ENCODE data around the gene KRT14. TPM values are rescaled to one million over a fixed set of nuclear protein-coding genes. Genes with fewer than 3 reads are reported as not detected.

The KRT14 gene
- total RNA-seq (2014; rRNA removed; shearing (Covaris generic)) (not detected in 2 replicates), total RNA-seq (2022) (0.30 and 0.82 TPM in 2 replicates), Bru-seq, nascent RNA (not detected), BruChase-seq, experiment 1, labeled RNA remaining after a 6-hour chase (not detected), BruChase-seq, experiment 2, labeled RNA remaining after a 2-hour chase (not detected)
- long read RNA-seq: 0 reads

DNA sequence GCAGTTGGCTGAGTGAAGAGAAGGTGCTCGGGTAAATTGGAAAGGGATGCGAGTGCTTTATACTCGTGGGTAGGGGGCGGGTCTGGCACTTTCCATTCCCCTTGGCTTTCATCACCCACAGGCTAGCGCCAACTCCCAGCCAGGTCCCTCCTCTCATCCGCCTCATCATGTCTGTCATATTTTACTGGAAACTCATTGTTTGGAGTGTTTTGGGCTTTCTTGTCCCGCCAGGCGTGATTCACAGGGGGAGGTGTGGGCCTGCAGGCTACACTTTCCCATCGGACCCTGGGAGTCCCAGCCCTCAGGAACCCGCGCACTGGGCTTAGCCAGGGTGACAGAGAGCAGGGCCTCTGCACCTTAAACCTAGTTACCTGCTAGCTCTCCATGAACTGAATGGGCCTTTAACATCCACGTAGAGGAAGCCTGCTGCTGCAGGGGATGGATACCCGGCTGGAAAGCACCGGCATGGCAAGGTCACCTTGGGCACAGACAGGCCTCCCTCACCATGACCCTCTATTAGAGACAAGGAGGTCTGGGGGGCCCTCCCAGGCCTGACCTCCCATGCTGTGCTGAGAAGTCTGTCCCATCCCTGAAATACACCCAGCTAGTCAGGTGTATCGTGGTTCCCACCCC, at the start of gene KRT14:
KRT14 (minus strand) TSS at position 33 of the 633 bp plus-strand sequence. CDS start 61 bp downstream, outside the sequence.
- Histone ChIP-seq H3K27ac (ENCODE audit: low read depth, low read length, poor library complexity, severe bottlenecking) (no peak within 1 kb of the TSS), H4K20me1 (ENCODE audit: insufficient read depth, low read length) (no peaks in the 10 kb centered on the region), H2AFZ (ENCODE audit: low read length) (no peak within 1 kb of the TSS), H3K4me3 (ENCODE audit: low read depth, low read length, poor library complexity, severe bottlenecking) (no peak within 1 kb of the TSS), H3K9me2 (ENCODE audit: insufficient read depth, low read length) (no peaks in the 10 kb centered on the region), H3K4me2 (ENCODE audit: low read length) (no peak within 1 kb of the TSS), H3K36me3 (ENCODE audit: insufficient read depth, low read length) (no peaks in the 10 kb centered on the region), H3K4me1 (ENCODE audit: insufficient read depth, low read length, poor library complexity, severe bottlenecking) (no peaks in the 10 kb centered on the region), H3K9me3 (ENCODE audit: low read length) (no peaks in the 10 kb centered on the region), H3K79me2 (ENCODE audit: insufficient read depth, low read depth, low read length) (no peaks in the 10 kb centered on the region)
- POLR2A ChIA-PET: no interaction called here
- DNase-seq (ENCODE audit: low spot score): no peak
- no peak for TF ChIP-seq EZH2phosphoT487 (IDR thresholded peaks at IDR 0.05; ENCODE audit: borderline replicate concordance, low read depth, low read length)
- TF ChIP-seq, protein P1, sequence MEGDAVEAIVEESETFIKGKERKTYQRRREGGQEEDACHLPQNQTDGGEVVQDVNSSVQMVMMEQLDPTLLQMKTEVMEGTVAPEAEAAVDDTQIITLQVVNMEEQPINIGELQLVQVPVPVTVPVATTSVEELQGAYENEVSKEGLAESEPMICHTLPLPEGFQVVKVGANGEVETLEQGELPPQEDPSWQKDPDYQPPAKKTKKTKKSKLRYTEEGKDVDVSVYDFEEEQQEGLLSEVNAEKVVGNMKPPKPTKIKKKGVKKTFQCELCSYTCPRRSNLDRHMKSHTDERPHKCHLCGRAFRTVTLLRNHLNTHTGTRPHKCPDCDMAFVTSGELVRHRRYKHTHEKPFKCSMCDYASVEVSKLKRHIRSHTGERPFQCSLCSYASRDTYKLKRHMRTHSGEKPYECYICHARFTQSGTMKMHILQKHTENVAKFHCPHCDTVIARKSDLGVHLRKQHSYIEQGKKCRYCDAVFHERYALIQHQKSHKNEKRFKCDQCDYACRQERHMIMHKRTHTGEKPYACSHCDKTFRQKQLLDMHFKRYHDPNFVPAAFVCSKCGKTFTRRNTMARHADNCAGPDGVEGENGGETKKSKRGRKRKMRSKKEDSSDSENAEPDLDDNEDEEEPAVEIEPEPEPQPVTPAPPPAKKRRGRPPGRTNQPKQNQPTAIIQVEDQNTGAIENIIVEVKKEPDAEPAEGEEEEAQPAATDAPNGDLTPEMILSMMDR (conservative IDR thresholded peaks at IDR 0.05; ENCODE audit: low read length): no peak
- CTCF ChIA-PET (ENCODE audit: unreplicated experiment): no interaction called here
- no TSS peak for BruUV-seq (replicated peaks)
- intact Hi-C loops (cut with micrococcal nuclease; ENCODE audit: unreplicated experiment): no loop called here

DNA sequence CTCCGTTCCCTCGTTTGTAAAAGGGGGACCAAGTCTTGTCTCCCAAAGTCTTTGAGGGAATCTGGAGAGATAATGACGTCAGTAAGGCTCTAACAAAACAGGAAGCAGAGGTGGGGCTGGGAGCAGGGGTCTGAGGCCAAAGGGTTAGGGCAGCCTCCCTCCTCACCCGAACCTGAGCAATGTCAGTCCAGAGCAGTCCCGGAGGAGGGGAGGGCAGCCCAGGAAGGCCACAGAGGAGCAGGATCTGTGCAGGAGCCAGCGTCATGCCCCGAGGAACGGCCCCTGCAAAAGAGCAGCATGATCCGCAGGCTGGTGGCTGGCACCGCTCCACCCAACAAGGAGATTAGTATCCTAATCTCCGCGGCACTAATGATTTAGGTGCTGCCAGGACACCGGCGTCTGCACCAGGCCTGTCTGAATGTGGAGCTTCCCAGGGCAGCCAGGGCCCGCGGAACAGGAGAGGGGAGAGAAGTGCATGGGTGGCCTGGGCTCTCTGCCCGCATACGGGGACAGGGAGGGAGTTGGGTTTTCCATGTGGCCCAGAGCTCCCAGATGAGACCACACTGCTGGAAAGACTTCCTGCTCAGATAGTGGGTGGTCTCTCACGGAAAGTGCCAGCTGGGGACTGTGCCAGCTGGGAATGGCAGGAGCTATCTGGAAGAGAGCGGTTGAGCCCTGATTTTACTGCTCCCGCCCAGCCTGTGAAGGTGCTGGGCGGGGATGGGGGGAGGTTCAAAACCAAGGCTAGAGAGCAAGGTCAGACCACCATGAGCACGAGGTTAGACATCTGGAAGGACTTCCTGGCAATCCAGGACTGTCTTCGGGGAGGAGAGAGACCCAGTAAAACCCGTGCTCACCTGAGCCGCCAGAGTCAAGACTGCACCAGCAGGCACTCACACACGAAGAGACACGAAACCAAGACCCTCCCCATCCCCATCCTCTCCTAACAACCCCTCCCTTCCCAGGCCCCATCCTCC, 48.7 kb upstream of the KRT14 start:
- no peak overlapping the region for H3K4me2 ChIP-seq (ENCODE audit: low read length)
- H3K36me3 ChIP-seq (ENCODE audit: insufficient read depth, low read length): no peaks in the 10 kb centered on the region
- H3K79me2 ChIP-seq (ENCODE audit: insufficient read depth, low read depth, low read length): no peaks in the 10 kb centered on the region
- H4K20me1 ChIP-seq (ENCODE audit: insufficient read depth, low read length): no peaks in the 10 kb centered on the region
- H2AFZ ChIP-seq (ENCODE audit: low read length): no peak overlapping the region
- no peaks in the 10 kb centered on the region for H3K4me1 ChIP-seq (ENCODE audit: insufficient read depth, low read length, poor library complexity, severe bottlenecking)
- H3K27ac ChIP-seq (ENCODE audit: low read depth, low read length, poor library complexity, severe bottlenecking): no peak overlapping the region
- intact Hi-C loops (cut with micrococcal nuclease; ENCODE audit: unreplicated experiment): no loop called here
- no peak overlapping the region for H3K4me3 ChIP-seq (ENCODE audit: low read depth, low read length, poor library complexity, severe bottlenecking)
- no TSS peak for BruUV-seq (replicated peaks)
- CTCF ChIA-PET (ENCODE audit: unreplicated experiment): no interaction called here
- no peak for TF ChIP-seq EZH2phosphoT487 (IDR thresholded peaks at IDR 0.05; ENCODE audit: borderline replicate concordance, low read depth, low read length)
- TF ChIP-seq, protein P1 (conservative IDR thresholded peaks at IDR 0.05; ENCODE audit: low read length): no peak
- POLR2A ChIA-PET: no interaction called here
- H3K9me3 ChIP-seq (ENCODE audit: low read length): no peaks in the 10 kb centered on the region
- no peaks in the 10 kb centered on the region for H3K9me2 ChIP-seq (ENCODE audit: insufficient read depth, low read length)
- DNase-seq (ENCODE audit: low spot score): no peak
